Erythroblast (primary cell): Measurements from ENCODE around the gene CFAP20.
"Not testable (repeated sequence)": the region's sequence is repeated elsewhere in the genome, so short reads cannot be mapped to it uniquely, and the experiment has no call there.

Experiments used
- DNase-seq, 2 experiments: peaks; one replicate each; lab custom pipeline; 2025; lab: John Stamatoyannopoulos, UW
- GATA1 ChIP-seq: IDR thresholded peaks from 2 replicates; pipeline ENCODE4 v1.6.1; 2011; ENCODE audit warnings: low read depth, mild to moderate bottlenecking, control low read depth, low read length, moderate library complexity
- POLR2A ChIP-seq: IDR thresholded peaks from 2 replicates; pipeline ENCODE4 v1.6.1; 2011; ENCODE audit warnings: mild to moderate bottlenecking, low read length

CFAP20 gene

GRCh38 chr16:58098207-58099096 is 30.7 kb downstream of the CFAP20 start:
- TF ChIP-seq GATA1 (no peak), POLR2A (no peak)
- DNase-seq: no peak

GRCh38 chr16:58096249-58096648 is 32.9 kb downstream of the CFAP20 start:
- TF ChIP-seq POLR2A: no peak
- TF ChIP-seq GATA1: no peak
- DNase-seq: no peak

- DNase-seq: not testable (repeated sequence)
Measured at GRCh38 chr16:58095575-58095960, 33.6 kb downstream of the CFAP20 start.

DNA sequence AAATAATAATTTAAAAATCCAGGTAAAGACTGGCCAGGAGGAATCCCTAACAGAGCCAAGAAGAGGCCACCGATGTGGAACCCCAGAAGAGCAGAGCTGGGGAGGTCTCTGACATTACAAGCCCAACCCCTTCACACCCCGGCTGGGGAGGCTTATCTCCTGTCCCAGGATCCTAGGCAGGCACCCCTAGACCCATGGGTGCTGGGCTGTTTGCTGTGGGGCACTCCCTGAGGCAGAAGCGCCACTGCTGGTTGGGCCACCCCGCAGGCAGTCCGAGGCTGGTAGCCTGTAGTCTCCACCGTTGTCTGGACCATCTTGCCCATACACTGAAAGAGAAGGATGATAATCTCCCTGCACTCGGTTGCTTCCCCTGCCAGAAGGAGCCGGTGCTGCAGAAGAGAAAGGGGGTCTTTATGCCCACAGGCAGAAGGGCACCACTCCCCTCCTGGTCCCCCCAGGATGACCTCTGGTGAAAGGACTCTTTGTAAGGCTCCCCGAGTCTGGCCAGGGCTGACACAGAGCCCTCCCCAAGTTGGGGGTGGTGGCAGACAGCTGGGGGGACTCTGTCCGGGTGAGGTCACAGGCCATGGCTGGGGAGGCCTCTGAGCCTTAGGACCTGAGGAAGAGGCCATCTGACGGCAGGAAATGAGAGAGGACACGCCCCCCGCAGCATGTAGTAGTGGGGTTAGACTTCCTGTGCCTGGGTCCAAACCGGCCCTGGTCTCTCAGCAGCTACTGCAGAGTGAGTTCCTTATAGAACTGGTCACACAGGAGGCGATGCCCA is 34.2 kb downstream of the CFAP20 start:
- no peak for TF ChIP-seq POLR2A
- no peak for TF ChIP-seq GATA1
- DNase-seq: no peak

DNA sequence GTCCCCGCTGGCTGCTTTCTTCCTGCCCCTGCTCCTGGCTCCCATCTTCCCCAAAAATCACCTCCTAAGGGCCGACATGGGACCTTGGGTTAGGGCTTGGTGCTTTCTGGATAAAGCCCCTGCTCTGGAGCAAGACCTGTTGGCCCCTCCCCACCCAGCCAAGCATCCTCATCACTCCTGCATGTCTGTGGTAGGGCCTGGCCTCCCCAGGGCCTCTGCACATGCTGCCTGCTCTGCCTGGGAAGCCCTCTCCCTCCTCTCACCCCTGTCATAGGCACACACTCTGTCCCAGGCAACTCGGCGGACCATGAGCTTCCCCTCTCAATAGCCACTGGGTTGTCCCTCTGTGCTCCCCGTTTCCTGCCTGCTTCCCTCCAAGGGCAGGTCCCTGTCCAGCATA is 35.2 kb downstream of the CFAP20 start:
- DNase-seq: no peak
- TF ChIP-seq GATA1: no peak
- TF ChIP-seq POLR2A: no peak

GRCh38 chr16:58090396-58090795 is 38.8 kb downstream of the CFAP20 start:
- not testable (repeated sequence) for DNase-seq

- no peak for DNase-seq
- TF ChIP-seq GATA1: no peak
- no peak for TF ChIP-seq POLR2A
Measured at GRCh38 chr16:58088091-58088490, 41.1 kb downstream of the CFAP20 start.

- no peak for TF ChIP-seq POLR2A
- no peak for TF ChIP-seq GATA1
- no peak for DNase-seq
Measured at GRCh38 chr16:58087209-58087913, 41.8 kb downstream of the CFAP20 start.

DNA sequence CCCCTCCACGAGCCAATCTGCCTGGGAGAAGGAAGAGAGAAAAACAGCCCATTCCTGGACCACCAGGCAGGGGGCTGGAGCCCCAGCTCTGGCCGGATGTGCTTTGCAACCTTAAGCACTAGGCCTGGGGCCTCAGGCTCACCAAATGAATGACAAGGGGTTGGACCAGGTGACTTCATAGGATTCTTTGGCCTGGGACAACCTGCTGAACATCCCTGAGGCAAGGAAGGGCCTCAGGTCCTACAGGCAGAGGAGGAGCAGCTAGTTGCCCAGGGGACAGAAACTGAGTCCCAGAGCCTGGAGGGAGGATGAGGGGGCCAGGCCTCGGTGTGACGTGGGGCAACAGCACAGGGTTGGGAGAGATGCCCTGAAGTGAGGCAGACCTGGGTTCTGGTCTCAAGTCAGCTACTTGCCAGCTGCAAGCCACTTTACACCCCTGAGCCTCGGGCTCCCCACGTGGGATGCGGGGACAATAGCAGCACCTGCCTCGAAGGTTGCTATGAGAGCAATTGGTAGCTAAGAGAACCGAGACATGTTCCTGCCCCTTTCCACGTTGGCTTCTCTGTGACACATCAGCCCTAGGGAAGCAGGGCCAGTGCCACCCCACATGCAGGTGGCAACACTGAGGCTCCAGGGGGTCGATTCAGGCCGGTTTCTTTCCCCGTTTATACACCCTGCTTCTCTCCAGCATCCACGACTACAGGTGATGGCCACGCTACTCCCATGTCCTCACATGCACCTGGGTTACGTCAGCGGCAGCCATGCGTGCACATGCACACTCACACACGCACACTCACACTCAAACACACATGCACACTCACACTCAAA is 42.6 kb downstream of the CFAP20 start:
- no peak for DNase-seq
- no peak for TF ChIP-seq POLR2A

DNA sequence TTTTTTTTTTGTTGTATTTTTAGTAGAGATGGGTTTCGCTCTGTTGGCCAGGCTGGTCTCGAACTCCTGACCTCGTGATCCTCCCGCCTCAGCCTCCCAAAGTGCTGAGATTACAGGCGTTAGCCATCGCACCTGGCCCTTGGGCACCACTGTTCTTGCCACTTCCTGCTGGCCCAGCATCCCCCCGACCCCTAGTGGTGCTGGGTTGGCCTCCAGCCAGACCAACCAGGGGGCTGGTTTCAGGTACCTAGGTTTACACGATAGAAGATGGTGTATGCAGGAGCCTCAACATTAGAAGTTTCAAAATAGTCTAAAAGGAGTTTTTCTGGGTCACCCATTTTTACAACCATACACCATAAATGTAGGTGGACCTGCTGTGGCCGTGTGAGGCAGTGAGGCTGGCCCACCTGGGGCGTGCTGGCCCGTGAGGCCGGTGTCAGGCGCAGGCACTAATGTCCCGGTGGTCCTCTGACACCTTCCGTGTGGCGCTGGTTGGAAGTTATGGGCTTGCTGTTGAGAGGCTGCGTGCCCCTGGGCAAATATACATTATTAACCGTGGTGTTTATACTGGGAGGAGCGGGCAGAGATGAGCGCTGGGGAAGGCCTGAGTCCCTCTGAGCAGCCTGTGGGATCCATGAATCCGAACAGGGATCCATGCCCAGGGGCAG is 43.5 kb downstream of the CFAP20 start:
- DNase-seq: no peak
- no peak for TF ChIP-seq GATA1

DNA sequence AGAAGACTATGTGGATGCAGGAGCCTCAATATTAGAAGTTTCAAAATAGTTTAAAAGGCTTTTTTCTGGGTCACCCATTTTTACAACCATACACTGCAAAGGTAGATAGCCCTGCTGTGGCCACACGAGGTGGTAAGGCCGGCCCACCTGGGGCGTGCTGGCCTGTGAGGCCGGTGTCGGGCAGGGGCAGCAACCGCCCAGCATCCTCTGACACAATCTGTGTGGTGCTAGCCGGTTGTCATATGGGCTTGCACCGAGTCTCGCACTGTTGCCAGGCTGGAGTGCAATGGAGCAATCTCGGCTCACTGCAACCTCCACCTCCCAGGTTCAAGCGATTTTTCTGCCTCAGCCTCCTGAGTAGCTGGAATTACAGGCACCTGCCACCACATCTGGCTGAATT is 44.0 kb downstream of the CFAP20 start:
- no peak for DNase-seq
- TF ChIP-seq POLR2A: no peak
- TF ChIP-seq GATA1: no peak

GRCh38 chr16:58084635-58085034 is 44.5 kb downstream of the CFAP20 start:
- TF ChIP-seq GATA1 (no peak), POLR2A (no peak)
- DNase-seq: no peak

- no peak for DNase-seq
- TF ChIP-seq GATA1 (no peak), POLR2A (no peak)
Measured at GRCh38 chr16:58082381-58082780, 46.8 kb downstream of the CFAP20 start.

DNA sequence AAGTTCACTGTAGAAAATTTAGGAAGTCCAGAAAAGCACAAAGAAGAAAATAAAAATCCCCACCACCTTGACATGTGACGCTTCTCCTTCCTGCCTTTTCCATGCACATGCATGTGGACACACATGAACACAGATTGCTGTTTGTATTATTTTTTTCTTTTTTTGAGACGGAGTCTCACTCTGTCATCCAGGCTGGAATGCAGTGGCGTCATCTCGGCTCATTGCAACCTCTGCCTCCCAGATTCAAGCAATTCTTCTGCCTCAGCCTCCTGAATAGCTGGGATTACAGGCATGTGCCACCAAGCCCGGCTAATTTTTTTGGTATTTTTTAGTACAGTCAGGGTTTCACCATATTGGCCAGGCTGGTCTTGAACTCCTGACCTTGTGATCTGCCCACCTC is 48.5 kb downstream of the CFAP20 start:
- not testable (repeated sequence) for DNase-seq
